Transverse colon (tissue), 4 donors: ENCODE measurements around the gene SPOCK2. TPM values are rescaled to one million over a fixed set of nuclear protein-coding genes. Genes with fewer than 3 reads are reported as not detected.

Experiments used
- DNase-seq: peaks from one replicate; pipeline ENCODE4 v3.0.0-alpha.2; 2019
- H3K27ac ChIP-seq, 4 donors: fragments of 200-600 bp; sonication (generic); 2 replicates each; pipeline ENCODE4 v1.5.1; 2016 to 2018; ENCODE audit warnings: inconsistent platforms in 4 of 4
- H3K27me3 ChIP-seq: fragments of 200-600 bp; sonication (generic); 2 replicates; pipeline ENCODE4 v1.5.1; 2017; ENCODE audit warnings: inconsistent platforms
- H3K36me3 ChIP-seq, 4 donors: fragments of 200-600 bp; sonication (generic); 2 replicates each; pipeline ENCODE4 v1.5.1; 2017 to 2019; ENCODE audit warnings: inconsistent platforms in 4 of 4
- H3K4me1 ChIP-seq, 4 donors: fragments of 200-600 bp; sonication (generic); 2 replicates each; pipeline ENCODE4 v1.5.1; 2017 to 2020; ENCODE audit warnings: inconsistent platforms in 4 of 4
- H3K4me3 ChIP-seq, 4 donors: fragments of 200-600 bp; sonication (generic); 1 replicate in 1 of 4; 2 replicates in 3 of 4; pipeline versions ENCODE4 v1.5.1 to v1.6.1; 2017 to 2019; ENCODE audit warnings: inconsistent platforms in 4 of 4
- H3K9me3 ChIP-seq, 2 donors: fragments of 200-600 bp; sonication (generic); 2 replicates each; pipeline ENCODE4 v1.5.1; 2017 to 2019; ENCODE audit warnings: inconsistent platforms in 2 of 2
- EP300 ChIP-seq: sonication (generic); formaldehyde crosslinking; IDR thresholded peaks from one replicate; pipeline ENCODE4 v1.6.1; 2017; ENCODE audit warnings: antibody characterized with exemption, low read depth
- POLR2A ChIP-seq: fragments of 450-650 bp; IDR thresholded peaks from one replicate; pipeline ENCODE4 v1.6.1; 2016; ENCODE audit warnings: antibody characterized with exemption, mild to moderate bottlenecking, moderate library complexity
- POLR2AphosphoS5 ChIP-seq, 3 donors: sonication (generic); formaldehyde crosslinking; IDR thresholded peaks; one replicate each; pipeline ENCODE4 v1.6.1; 2016; ENCODE audit warnings: antibody characterized with exemption in 3 of 3
- WGBS, 2 donors: methylation state at CpG; one replicate each; pipeline ENCODE4 v1.1.5; 2018; ENCODE audit warnings: low coverage in 1 of 2; 5-methylcytosine and 5-hydroxymethylcytosine counted together
- in situ Hi-C, 4 donors: fragments of 200-750 bp; cut with MboI; loops; one replicate each; pipeline versions ENCODE4 v1.15.0 to v1.15.1; 2017; ENCODE audit warnings: low sequenced_read_pairs in 3 of 4, low pct_ligation_motif_present in 1 of 4, low pct_unique_long_range_greater_than_20kb in 1 of 4
- intact Hi-C: fragments of 100-400 bp; cut with DNase I; formaldehyde crosslinking; loops from one replicate; pipeline ENCODE4 v1.15.1; 2023; ENCODE audit warnings: low total_unique reads
- total RNA-seq, 4 donors: library from RNA; depleted of rRNA; stranded (reverse); fragments of >200 nt; gene quantifications; one replicate each; pipeline ENCODE4 v1.1.0, GENCODE V29; 2016
- TF ChIP-seq, protein P1 (sequence below), 5 experiments: fragments of 200-600 bp in 3 of 5; fragments of 450-650 bp in 2 of 5; sonication (generic) in 3 of 5; IDR thresholded peaks; 1 replicate in 2 of 5; 2 replicates in 3 of 5; pipeline ENCODE4 v1.5.1; 2016 to 2017; ENCODE audit warnings: antibody characterized with exemption in 5 of 5, inconsistent platforms in 3 of 5, mild to moderate bottlenecking in 2 of 5, moderate library complexity in 1 of 5

The SPOCK2 gene
- total RNA-seq, 4 donors from 2014 or later: 6.0 to 24.7 (median 9.3) TPM

DNA sequence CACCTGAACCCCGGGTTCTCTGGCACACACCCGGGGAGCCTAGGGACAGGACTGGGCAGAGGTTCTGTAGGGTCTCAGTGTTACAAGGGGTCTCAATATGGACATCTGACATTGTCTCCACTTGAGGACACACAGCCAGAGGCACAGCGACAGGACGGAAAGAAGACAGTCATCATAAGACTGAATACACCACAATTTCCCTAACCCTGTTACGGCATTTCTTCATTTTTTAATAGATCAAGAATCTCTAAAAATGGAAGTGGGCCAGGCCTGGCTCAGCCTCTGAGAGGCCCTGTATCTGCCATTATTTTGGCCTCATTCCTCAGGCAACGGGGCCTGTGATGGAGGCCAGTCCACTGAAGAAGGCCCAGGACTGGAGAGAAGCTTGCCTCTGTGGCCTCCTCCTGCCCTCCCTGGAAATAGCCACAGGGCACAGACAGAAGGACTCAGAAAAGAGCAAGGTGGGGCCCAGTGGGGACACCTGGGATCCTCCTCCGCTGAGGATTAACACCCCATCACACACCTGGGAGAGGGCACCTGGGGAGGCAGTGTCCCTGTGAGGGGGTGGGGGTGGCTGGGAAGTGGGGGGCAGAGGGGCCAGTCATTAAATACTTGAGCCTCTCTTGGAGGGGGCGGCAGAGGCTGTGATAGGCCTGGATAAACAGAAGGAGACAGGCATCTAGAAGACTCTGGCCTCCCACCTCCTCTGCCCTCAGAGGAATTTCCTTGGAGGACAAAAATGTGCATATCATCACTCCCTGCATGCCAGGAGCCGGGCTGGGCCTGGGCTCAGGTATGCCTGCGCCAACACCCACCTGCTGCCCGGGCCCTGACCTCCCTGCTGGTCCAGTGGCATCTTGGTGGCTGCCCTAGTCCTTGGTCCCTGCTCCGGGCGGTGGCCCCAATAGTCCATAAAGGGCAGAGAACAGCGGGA, 8.0 kb downstream of the SPOCK2 start:
- Histone ChIP-seq H3K4me1 (no peaks in the 10 kb centered on the region), H3K4me3 (no peak overlapping the region), H3K36me3 (no peaks in the 10 kb centered on the region), H3K27me3 (no peaks in the 10 kb centered on the region), H3K9me3 (no peaks in the 10 kb centered on the region), H3K27ac (no peak overlapping the region)
- DNase-seq: no peak
- WGBS, 2 donors: 83% methylated on average over 14 of the region's 14 CpGs; no CpG with 5 or more reads in 1 of the 2 donors
- no peak for TF ChIP-seq EP300
- TF ChIP-seq POLR2A: no peak
- TF ChIP-seq, protein P1, sequence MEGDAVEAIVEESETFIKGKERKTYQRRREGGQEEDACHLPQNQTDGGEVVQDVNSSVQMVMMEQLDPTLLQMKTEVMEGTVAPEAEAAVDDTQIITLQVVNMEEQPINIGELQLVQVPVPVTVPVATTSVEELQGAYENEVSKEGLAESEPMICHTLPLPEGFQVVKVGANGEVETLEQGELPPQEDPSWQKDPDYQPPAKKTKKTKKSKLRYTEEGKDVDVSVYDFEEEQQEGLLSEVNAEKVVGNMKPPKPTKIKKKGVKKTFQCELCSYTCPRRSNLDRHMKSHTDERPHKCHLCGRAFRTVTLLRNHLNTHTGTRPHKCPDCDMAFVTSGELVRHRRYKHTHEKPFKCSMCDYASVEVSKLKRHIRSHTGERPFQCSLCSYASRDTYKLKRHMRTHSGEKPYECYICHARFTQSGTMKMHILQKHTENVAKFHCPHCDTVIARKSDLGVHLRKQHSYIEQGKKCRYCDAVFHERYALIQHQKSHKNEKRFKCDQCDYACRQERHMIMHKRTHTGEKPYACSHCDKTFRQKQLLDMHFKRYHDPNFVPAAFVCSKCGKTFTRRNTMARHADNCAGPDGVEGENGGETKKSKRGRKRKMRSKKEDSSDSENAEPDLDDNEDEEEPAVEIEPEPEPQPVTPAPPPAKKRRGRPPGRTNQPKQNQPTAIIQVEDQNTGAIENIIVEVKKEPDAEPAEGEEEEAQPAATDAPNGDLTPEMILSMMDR (IDR thresholded peaks at IDR 0.05): no peak
- TF ChIP-seq POLR2AphosphoS5 (IDR thresholded peaks at IDR 0.05): no peak
- in situ Hi-C loops: no loop called here
- intact Hi-C loops: no loop called here

DNA sequence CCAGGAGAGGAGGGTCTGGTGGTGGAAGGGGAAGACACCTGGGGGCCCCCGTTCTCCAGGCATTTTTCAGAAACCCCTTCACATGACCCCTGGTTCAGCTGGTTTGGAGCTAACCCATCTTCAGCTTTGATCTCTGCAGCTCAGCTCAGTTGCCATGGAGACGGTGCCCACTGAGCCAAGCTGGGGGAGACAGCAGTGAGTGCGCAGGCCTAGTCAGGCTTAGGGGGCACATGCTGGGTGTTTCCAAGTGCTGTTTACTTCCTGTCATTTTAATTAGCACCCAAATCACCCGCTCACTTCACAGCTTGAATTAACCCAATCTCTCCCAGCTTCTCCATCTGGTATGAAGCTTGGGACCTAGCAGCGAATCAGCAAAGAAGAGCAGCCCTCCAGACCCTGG, 9.0 kb downstream of the SPOCK2 start:
- Histone ChIP-seq H3K36me3 (no peaks in the 10 kb centered on the region), H3K4me3 (no peak overlapping the region), H3K27ac (no peak overlapping the region), H3K4me1 (no peaks in the 10 kb centered on the region), H3K9me3 (no peaks in the 10 kb centered on the region), H3K27me3 (no peaks in the 10 kb centered on the region)
- in situ Hi-C loops: no loop called here
- intact Hi-C loops: no loop called here
- no peak for DNase-seq
- TF ChIP-seq POLR2A (no peak), POLR2AphosphoS5 (IDR thresholded peaks at IDR 0.05) (no peak), EP300 (no peak)
- TF ChIP-seq, protein P1 (IDR thresholded peaks at IDR 0.05): no peak
- 70 to 100% methylated on average over 1 to 5 of the region's 5 CpGs for WGBS, 2 donors

DNA sequence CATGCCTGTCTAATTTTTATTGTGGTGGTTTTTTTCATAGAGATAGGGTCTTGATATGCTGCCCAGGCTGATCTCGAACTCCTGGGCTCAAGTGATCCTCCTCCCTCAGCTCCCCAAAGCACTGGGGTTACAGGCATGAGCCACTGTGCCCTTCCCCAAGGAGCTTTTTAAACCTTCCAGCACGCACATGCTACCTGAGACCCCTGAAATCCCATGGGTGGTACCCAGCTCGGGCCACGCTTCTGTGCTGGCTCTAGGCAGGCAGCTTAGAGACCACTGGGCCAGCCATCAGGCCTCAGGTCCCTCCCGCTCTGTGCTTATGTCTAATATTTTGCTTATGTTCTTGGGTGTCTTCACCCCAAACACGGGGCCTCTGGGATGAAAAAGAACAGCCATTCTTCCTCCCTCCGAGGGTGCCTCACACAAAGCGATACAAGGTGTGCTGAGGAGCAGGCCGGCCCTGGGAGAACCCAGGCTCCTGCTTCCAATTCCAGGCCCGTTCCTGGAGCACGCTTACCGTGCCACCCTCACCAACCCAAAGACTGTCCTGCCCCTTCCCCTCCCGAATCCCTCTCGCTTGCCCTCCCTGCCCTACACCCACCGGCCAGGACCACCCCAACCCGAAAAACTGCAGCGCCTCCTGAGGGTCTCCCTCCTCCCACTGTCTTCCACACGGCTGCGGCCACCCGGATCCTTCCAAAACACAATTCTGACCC, 10.9 kb downstream of the SPOCK2 start:
- no peak overlapping the region for H3K4me3 ChIP-seq
- no peak for DNase-seq
- no peaks in the 10 kb centered on the region for H3K4me1 ChIP-seq
- TF ChIP-seq EP300: no peak
- no peak for TF ChIP-seq POLR2A
- TF ChIP-seq, protein P1 (IDR thresholded peaks at IDR 0.05): no peak
- no peak for TF ChIP-seq POLR2AphosphoS5 (IDR thresholded peaks at IDR 0.05)
- H3K27me3 ChIP-seq: no peaks in the 10 kb centered on the region
- no peaks in the 10 kb centered on the region for H3K36me3 ChIP-seq
- in situ Hi-C loops: no loop called here
- H3K27ac ChIP-seq: no peak overlapping the region
- intact Hi-C loops: no loop called here
- H3K9me3 ChIP-seq: no peaks in the 10 kb centered on the region
- 89 to 92% methylated on average over 13 to 20 of the region's 20 CpGs for WGBS, 2 donors

DNA sequence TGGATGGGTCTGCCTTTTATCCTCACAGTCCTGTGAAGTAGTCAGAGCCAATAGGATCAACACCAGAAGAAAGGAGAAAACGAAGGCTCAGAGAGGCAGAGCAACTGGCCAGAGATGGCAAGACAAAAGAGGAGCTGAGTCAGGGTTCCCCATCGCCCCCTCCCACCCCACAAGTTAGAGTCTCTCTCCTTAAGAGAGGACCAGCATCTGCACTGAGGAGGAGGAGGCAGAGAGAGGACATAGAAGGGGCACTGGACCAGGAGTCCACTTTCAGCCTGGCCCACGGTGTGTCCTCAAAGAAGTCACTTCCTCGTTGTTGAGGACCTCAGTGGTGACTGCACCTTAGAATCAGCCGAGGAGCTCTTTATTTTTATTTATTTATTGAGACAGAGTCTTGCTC, 11.6 kb downstream of the SPOCK2 start:
- no peaks in the 10 kb centered on the region for H3K36me3 ChIP-seq
- H3K4me3 ChIP-seq: no peak overlapping the region
- H3K27ac ChIP-seq: no peak overlapping the region
- no peaks in the 10 kb centered on the region for H3K9me3 ChIP-seq
- in situ Hi-C loops: no loop called here
- no peaks in the 10 kb centered on the region for H3K27me3 ChIP-seq
- DNase-seq: no peak
- TF ChIP-seq, protein P1 (IDR thresholded peaks at IDR 0.05): no peak
- TF ChIP-seq POLR2A (no peak), POLR2AphosphoS5 (IDR thresholded peaks at IDR 0.05) (no peak), EP300 (no peak)
- 53% methylated on average over 5 of the region's 5 CpGs; no CpG with 5 or more reads in 1 of the 2 donors for WGBS, 2 donors
- H3K4me1 ChIP-seq: no peaks in the 10 kb centered on the region
- intact Hi-C loops: no loop called here
